T-helper 9 cell (primary cell): ENCODE measurements around the gene RBKS.
A peak's percentile ranks its signal among the peaks of the same experiment; 100 is the strongest.
"Not testable (repeated sequence)": the region's sequence is repeated elsewhere in the genome, so short reads cannot be mapped to it uniquely, and the experiment has no call there.

ENCODE experiments used
- DNase-seq: peaks from one replicate; pipeline ENCODE4 v3.0.0-alpha.2; 2020

Gene RBKS

GRCh38 chr2:27756544-27757498 lies 133.4 kb downstream of the RBKS start:
- DNase-seq, result no peak

GRCh38 chr2:27756091-27756490 lies 134.1 kb downstream of the RBKS start:
- no peak for DNase-seq

- DNase-seq, result no peak
Measured at GRCh38 chr2:27754831-27755230, 135.4 kb downstream of the RBKS start.

GRCh38 chr2:27754138-27754588 lies 136.0 kb downstream of the RBKS start:
- peak; percentile 62 for DNase-seq

- no peak for DNase-seq
Measured at GRCh38 chr2:27752551-27753237, 137.5 kb downstream of the RBKS start.

GRCh38 chr2:27751377-27751776 lies 138.8 kb downstream of the RBKS start:
- DNase-seq, result no peak

GRCh38 chr2:27748803-27749554 lies 141.2 kb downstream of the RBKS start:
- DNase-seq, result not testable (repeated sequence)

- no peak for DNase-seq
Measured at GRCh38 chr2:27747827-27748352, 142.3 kb downstream of the RBKS start.

- no peak for DNase-seq
Measured at GRCh38 chr2:27746325-27746724, 143.9 kb downstream of the RBKS start.

GRCh38 chr2:27745494-27745893 lies 144.7 kb downstream of the RBKS start:
- DNase-seq, result not testable (repeated sequence)

- no peak for DNase-seq
Measured at GRCh38 chr2:27742571-27742970, 147.6 kb downstream of the RBKS start.

GRCh38 chr2:27741673-27742072 lies 148.5 kb downstream of the RBKS start:
- no peak for DNase-seq

- DNase-seq, result no peak
Measured at GRCh38 chr2:27739058-27739373, 151.2 kb downstream of the RBKS start.

- no peak for DNase-seq
Measured at GRCh38 chr2:27738349-27739057, 151.7 kb downstream of the RBKS start.

- DNase-seq, result no peak
Measured at GRCh38 chr2:27737676-27738348, 152.4 kb downstream of the RBKS start.

- DNase-seq, result no peak
Measured at GRCh38 chr2:27736890-27737204, 153.3 kb downstream of the RBKS start.

GRCh38 chr2:27736031-27736889 lies 153.9 kb downstream of the RBKS start:
- DNase-seq, result no peak

GRCh38 chr2:27735263-27735904 lies 154.8 kb downstream of the RBKS start:
- DNase-seq, result peak; percentile 21

GRCh38 chr2:27734305-27734704 lies 155.9 kb downstream of the RBKS start:
- DNase-seq, result no peak
